ENCODE measurements around the gene SEMA7A.
"Not testable (repeated sequence)": the region's sequence is repeated elsewhere in the genome, so short reads cannot be mapped to it uniquely, and the experiment has no call there.

Gene SEMA7A

GRCh38 chr15:74402337-74402841, 31.4 kb downstream of the SEMA7A start:
- DNase-seq (ENCODE audit: low read depth in 1 of 2, low spot score in 1 of 2): no peak

- no peak for DNase-seq (ENCODE audit: low read depth in 1 of 2, low spot score in 1 of 2)
Observed at GRCh38 chr15:74400915-74401757, 32.6 kb downstream of the SEMA7A start.

- DNase-seq (ENCODE audit: low read depth in 1 of 2, low spot score in 1 of 2): no peak
Observed at GRCh38 chr15:74400313-74400860, 33.4 kb downstream of the SEMA7A start.

DNA sequence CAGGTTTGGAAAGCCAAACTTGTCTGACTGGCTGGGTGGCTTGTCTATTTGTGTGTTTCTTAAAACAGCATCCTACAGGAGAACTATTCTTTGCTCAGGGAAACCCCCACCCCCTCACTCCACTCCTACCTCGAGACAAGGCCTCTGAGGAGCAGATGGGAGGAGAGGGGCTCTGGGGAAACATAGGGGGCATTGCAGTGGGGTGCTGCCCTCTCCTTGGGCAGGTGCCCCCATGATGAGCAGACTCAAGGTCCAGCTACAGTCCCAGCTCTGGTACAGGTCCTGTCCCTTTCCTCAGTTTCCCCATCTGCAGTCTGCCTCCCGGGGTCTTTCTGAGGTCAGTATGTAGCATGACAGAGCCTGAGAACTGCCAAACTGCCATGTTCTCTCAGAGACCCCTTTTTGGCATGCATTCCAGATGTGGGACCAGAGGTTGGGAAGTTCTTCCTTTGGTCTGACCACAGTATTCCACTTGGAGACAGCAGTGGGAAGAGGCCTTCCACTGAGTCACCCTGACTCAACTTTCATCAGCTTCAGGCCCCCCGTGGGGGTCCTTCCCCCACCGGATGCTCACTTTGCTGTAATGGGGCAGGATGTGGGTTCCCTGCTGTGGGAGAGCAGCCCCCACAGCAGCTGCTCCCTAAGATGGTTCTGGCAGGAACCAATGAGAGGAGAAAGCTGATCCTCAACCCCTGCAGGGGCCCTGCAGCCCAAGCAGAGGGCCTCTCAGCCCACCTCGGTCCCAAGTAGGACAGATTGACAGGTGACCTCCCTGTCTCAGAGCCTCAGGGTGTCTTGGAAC, 34.0 kb downstream of the SEMA7A start:
- DNase-seq (ENCODE audit: low read depth in 1 of 2, low spot score in 1 of 2): no peak

DNA sequence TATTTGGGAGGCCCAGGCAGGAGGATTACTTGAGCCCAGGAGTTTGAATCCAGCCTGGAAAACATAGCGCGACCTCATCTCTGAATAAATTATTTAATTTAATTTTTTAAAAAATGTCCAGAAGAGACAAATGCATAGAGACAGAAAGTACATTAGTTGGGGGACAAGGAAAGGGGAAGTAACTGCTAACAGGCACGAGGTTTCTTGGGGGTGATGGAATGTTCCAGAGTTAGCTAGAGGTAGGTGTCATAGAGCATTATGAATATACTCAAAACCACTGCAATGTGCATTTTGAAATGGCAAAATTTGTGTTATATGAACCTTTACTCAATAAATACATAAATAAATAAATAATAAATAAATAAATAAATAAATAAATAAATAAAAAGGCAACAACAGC, 34.7 kb downstream of the SEMA7A start:
- DNase-seq (ENCODE audit: low read depth in 1 of 2, low spot score in 1 of 2): no peak

- DNase-seq (ENCODE audit: low read depth in 1 of 2, low spot score in 1 of 2): no peak
Observed at GRCh38 chr15:74398183-74398582, 35.6 kb downstream of the SEMA7A start.

DNA sequence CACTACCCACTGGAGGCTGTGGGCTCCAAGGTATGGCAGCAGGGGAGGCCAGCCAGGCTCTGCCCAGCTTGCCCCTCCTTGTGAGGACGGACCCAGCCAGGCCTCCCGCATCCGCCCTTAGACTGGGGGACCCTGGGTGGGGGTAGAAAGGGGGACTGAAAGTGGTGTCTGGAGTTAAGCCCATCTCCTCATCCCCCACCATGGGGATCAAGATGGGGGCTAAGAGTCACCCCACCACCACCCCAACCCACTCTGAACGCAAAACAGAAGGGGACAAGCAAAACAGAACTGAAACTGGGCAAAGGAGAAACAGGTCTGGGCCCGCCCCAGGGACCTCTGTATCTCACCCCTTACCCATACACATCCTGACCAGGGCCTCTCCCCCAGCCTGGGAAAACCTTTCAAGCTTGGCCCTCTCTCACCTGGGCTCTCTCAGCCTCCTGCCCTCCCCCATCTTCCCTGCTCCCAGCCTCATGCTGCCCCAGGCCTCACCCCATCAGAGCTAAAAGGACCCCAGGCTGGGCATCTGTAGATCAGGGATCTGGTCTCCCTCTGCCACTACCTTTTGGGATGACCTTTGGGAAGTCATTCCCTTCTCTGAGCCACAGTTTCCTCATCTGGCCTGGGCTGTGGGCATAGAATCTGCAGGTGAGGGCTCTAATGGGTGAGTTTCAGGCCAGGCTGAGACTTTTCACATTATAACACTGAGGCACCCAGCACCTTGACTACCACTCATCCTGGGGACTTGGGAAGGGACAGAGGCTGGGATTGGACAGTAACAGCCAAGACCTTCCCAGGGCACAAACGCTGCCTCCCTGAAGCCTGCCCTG, 36.3 kb downstream of the SEMA7A start:
- no peak for DNase-seq (ENCODE audit: low read depth in 1 of 2, low spot score in 1 of 2)

DNA sequence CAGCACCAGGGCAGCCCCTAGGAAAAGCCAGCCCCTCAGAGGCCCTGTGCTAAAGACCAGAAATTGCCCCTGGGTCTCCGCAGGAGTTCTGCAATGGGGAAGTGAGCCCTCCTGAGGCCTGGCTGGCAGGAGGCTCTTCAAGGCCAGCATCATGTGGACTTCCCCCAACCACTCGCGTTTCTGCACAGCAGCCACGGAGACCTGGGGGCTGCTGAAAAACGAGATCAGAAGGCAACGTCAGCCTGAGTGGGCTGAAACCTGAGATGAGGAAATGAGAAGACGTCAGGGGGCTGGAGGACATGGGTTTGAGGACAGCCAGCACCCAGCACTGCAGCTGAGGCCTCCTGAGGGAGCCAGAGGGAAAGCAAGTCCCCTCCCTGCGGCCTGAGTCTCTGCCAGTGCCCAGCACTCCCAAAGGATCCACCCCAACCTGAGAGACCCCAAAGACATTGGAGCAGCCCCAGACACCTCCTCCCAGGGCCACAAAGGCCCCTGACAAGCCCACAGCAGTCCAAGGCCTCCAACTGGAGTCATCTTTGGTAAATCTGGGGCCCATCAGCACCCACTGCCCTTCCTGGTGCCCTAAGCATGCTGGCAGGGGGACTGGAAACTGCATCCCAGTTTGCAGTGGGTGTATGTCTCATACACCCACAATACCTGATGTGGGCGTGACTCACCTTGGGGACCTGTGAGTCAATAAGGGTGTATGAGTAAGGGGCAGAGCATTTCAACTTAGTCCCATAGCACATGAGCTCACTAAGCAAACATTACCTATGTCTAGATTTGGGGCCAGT, 37.1 kb downstream of the SEMA7A start:
- DNase-seq (ENCODE audit: low read depth in 1 of 2, low spot score in 1 of 2): peak; percentile 37 to 66

GRCh38 chr15:74396146-74396438, 37.7 kb downstream of the SEMA7A start:
- DNase-seq (ENCODE audit: low read depth in 1 of 2, low spot score in 1 of 2): no peak

DNA sequence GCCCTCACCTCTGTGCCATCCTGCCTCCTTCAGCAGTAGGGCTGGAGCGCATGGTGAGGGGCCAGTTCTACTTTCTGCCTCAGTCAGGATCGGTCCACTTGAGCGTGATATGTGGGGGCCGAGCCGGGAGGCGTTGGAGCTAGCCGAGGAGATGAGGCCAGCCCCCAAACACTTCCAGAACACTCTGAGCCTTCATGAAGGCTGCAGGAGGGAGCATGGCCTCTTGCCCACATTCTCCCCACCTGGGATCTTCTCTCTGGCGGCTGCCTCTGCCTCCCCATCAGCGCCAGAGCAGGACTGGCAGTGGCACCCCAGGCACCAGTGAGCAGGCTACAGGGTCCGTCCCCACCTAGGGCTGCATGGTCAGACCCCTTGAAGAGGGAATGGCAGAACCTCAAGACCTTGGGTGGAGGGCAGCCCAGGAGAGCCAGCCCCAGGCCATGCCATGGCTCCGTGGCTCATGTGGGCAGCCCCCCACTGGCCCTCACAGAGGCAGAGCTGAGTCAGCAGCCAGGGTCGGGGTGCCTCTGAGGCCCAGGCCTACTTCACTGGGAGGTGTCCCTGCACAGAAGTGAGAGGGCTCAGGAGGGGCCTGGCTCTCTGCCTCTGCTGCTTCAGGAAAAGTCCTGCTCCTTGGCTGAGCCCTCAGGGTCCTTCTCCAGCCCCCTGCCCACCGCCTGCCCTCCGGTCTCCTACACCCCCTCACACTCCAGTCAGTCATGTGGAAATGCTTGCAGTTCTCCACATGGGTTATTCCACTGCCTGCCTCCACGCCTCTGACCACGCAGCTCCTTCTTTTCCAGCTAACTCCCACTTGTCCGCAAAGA, 38.2 kb downstream of the SEMA7A start:
- no peak for DNase-seq (ENCODE audit: low read depth in 1 of 2, low spot score in 1 of 2)

DNA sequence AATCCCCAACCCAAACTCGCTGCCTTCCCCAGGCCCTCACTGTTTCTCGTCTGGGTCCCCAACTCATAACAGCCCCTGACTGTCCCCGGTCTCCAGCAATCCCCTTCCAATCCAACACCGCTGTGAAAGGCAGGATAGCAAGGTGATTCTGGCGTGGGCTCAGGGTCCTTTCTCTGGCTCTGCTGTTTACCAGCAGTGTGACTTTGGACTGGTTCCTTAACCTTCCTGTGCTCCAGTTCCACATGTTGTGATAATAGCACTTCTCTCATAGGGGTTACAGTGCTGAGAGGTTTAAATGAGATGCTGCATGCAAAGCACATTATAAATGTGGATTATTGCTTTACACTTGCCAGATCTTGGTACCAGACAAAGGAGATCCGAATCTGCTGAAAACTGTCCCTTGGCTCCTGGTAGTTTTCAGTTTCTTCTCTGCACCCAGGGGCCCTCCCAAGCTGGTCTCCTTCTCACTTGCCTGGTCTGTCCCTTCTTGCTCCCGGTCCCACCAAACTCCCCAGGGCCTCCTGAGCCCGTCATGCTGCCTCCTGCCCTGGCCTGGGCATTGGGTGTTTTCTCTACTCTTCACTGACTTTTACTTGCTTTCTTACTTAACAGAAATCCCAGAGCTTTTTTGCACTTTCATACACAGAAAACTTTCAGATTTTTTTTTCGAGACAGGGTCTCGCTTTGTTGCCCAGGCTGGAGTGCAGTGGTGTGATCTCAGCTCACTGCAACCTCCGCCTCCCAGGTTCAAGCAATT, 39.5 kb downstream of the SEMA7A start:
- DNase-seq (ENCODE audit: low read depth in 1 of 2, low spot score in 1 of 2): no peak

DNA sequence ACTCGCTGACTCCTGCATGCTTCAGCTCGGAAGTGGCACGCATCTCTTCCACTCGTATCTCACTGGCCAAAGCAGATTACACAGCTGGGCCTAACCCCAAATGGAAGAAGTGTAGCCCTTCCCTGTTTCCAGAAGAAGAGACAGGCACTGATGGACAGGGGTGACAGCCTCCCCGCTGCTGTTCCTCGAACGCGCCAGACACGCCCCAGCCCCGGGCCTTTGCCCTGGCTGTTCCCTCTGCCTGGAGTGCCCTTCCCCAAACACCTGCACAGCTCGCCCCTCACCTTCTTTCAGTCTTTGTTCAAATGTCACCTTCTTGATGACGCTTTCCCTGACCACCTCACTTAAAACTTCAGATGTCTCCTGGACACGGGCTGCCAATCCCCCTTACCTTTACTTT, 40.3 kb downstream of the SEMA7A start:
- no peak for DNase-seq (ENCODE audit: low read depth in 1 of 2, low spot score in 1 of 2)

GRCh38 chr15:74392902-74393301, 40.9 kb downstream of the SEMA7A start:
- DNase-seq (ENCODE audit: low read depth in 1 of 2, low spot score in 1 of 2): no peak

DNA sequence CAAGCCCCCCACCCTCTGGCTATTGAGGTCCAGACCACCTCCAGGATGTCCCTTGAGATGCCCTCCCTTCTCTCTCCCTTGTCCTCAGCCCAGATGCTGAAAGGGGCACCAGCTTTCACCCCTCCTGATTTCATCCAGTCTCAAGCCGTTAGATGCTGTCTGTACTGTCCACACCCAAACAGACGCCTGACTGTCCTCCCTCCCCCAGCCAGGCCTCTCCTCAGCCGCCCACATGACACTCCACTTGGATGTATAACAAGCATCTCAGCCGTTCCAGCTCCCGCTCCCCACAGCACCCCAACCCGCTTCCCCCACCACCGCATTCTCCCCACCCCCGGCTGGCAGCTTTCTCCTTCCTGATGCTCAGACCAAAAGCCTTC, 41.3 kb downstream of the SEMA7A start:
- DNase-seq (ENCODE audit: low read depth in 1 of 2, low spot score in 1 of 2): no peak

DNA sequence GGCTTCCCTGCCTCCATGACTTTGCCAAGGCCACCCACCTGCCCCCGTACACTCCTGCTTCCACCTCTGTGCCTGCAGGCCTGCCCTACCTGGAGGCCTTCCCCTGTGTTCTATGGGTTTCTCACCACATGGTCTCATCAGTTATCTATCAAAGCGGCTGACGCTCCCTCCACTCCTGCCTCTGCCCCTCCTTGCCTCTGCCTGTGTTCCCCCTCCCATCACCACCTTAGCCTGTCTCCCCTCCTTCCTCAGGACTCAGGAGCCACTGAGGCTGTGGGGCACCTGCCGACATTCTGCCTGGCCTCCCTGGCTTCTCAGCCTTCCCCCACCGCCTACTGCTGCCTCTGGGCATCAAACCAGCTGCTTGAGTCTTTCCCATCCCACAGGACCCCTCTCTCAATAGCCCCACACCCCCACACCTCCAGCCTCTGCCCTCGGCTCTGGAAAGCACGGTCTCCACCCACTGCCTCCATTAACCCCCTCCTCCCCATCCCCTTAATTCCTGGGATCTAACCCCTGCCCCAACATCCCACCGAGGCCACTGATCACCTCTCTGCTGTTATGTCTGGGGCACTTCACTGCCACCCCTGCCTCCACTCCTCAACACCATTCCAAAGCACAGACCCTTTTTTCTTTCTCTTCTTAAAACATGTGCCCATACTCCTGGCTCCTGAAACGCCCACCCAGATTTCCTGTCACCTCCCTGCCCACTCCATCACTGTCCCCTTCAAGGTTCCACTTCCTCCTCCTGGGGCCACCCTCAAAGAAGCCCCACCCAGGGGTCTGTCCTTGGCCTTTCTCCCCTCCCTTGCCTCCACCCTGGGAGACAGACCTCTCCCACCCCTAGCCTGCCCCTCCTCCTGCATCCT, 41.9 kb downstream of the SEMA7A start:
- DNase-seq (ENCODE audit: low read depth in 1 of 2, low spot score in 1 of 2): no peak

DNA sequence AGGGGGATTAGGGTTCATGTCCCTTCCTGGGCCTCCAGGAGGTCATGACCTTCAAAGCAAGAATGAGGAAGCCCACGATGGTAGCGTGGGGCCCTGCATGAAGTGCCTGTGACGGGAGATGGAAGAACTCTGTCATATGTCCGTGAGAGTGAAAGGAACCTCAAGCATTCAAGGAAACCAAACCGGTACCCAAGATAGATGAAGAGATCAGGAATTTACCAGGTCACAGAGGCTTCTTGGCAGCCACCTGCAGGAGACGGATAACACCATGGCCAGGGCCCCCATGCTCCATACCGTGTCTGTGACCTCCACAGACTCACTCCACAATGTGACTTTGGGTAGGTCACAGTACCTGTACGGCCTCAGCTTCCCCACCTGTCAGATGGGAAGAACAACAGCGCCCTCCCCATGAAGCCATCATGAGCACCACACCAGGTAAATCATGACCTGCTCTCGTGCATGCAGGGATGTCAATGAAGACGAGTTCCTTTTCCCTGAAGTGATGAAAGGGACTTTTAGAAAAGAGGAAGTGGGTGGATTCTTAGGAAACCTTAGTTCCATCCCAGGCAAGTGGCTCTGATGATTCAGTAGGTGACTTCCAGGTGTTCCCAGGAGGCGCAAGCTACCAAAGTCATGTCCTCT, 43.0 kb downstream of the SEMA7A start:
- no peak for DNase-seq (ENCODE audit: low read depth in 1 of 2, low spot score in 1 of 2)

GRCh38 chr15:74390049-74390646, 43.6 kb downstream of the SEMA7A start:
- not testable (repeated sequence) for DNase-seq (ENCODE audit: low read depth in 1 of 2, low spot score in 1 of 2)
